ENCODE results near the gene ALDH2. TPM values are rescaled to one million over a fixed set of nuclear protein-coding genes. Genes with fewer than 3 reads are reported as not detected.

ALDH2 gene
- total and polyA plus RNA-seq, 9 of the 15 experiments (the other 6 are each of a cell fraction or from before 2014, with no cell fraction given): 1.9 to 22.5 (median 12.2) TPM

- no peak for TF ChIP-seq CUX1 (CRISPR knock-in tag; IDR thresholded peaks at IDR 0.05)
- no peak for TF ChIP-seq RAD21 (CRISPR knock-in tag; conservative IDR thresholded peaks at IDR 0.05 in 1 of 2, IDR thresholded peaks at IDR 0.05 in 1 of 2)
- TF ChIP-seq, protein P1, sequence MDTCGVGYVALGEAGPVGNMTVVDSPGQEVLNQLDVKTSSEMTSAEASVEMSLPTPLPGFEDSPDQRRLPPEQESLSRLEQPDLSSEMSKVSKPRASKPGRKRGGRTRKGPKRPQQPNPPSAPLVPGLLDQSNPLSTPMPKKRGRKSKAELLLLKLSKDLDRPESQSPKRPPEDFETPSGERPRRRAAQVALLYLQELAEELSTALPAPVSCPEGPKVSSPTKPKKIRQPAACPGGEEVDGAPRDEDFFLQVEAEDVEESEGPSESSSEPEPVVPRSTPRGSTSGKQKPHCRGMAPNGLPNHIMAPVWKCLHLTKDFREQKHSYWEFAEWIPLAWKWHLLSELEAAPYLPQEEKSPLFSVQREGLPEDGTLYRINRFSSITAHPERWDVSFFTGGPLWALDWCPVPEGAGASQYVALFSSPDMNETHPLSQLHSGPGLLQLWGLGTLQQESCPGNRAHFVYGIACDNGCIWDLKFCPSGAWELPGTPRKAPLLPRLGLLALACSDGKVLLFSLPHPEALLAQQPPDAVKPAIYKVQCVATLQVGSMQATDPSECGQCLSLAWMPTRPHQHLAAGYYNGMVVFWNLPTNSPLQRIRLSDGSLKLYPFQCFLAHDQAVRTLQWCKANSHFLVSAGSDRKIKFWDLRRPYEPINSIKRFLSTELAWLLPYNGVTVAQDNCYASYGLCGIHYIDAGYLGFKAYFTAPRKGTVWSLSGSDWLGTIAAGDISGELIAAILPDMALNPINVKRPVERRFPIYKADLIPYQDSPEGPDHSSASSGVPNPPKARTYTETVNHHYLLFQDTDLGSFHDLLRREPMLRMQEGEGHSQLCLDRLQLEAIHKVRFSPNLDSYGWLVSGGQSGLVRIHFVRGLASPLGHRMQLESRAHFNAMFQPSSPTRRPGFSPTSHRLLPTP (IDR thresholded peaks at IDR 0.05; ENCODE audit: borderline replicate concordance, extremely low read depth, insufficient read length): no peak
- no peak for TF ChIP-seq ZFPM2 (CRISPR knock-in tag; IDR thresholded peaks at IDR 0.05)
- no peak for TF ChIP-seq KLF1 (tag; IDR thresholded peaks at IDR 0.05)
- TF ChIP-seq PURB (CRISPR knock-in tag; IDR thresholded peaks at IDR 0.05; ENCODE audit: low read depth): no peak
- no peak for TF ChIP-seq ETV1 (tag; conservative IDR thresholded peaks at IDR 0.05; ENCODE audit: low read depth)
- no peak for TF ChIP-seq GTF2A2 (tag; IDR thresholded peaks at IDR 0.05)
- no peak for TF ChIP-seq ZC3H11A (IDR thresholded peaks at IDR 0.05; ENCODE audit: low read depth, low read length)
- no peak for TF ChIP-seq TSC22D4 (tag; IDR thresholded peaks at IDR 0.05)
- TF ChIP-seq ZNF778 (CRISPR knock-in tag; IDR thresholded peaks at IDR 0.05): no peak
- TF ChIP-seq FOXP1 (CRISPR knock-in tag; IDR thresholded peaks at IDR 0.05): no peak
- no peak for TF ChIP-seq ZNF398 (CRISPR knock-in tag; IDR thresholded peaks at IDR 0.05)
- TF ChIP-seq CC2D1A (IDR thresholded peaks at IDR 0.05): no peak; the same call in 1 of the 2 replicates
- no peak for TF ChIP-seq MECOM (CRISPR knock-in tag; IDR thresholded peaks at IDR 0.05)
- TF ChIP-seq ZNF280B (CRISPR knock-in tag; IDR thresholded peaks at IDR 0.05): no peak
Observed at GRCh38 chr12:111838353-111838752, 71.6 kb downstream of the ALDH2 start (continued).

Measured in K562 (cell line).